Hypothalamus (tissue), 51 donors: ENCODE measurements around the gene DESI2.

Experiments used
- DNase-seq, 51 donors: peaks; one replicate each; lab custom pipeline; 2025; lab: John Stamatoyannopoulos, UW

DESI2 gene

GRCh38 chr1:244652623-244653438 is at the start of gene DESI2:
TSS of gene DESI2 (plus strand) at chr1:244653126. CDS start at chr1:244653314, 188 bp downstream.
- DNase-seq, result peak; percentile 83 to 100 (median 98)

GRCh38 chr1:244603498-244603897 is 49.4 kb upstream of the DESI2 start:
- no peak for DNase-seq

GRCh38 chr1:244605835-244606370 is 47.0 kb upstream of the DESI2 start:
- no peak for DNase-seq

GRCh38 chr1:244614113-244614836 is 38.7 kb upstream of the DESI2 start:
- no peak for DNase-seq

- no peak for DNase-seq
These were observed 38.0 kb upstream of the DESI2 start for GRCh38 chr1:244614879-244615278.

GRCh38 chr1:244615301-244615700 is 37.6 kb upstream of the DESI2 start:
- DNase-seq, result no peak

GRCh38 chr1:244626709-244627108 is 26.2 kb upstream of the DESI2 start:
- DNase-seq, result no peak

GRCh38 chr1:244628789-244629188 is 24.1 kb upstream of the DESI2 start:
- no peak for DNase-seq

- no peak for DNase-seq
These were observed 19.8 kb upstream of the DESI2 start for GRCh38 chr1:244633140-244633539.

GRCh38 chr1:244634546-244634945 is 18.4 kb upstream of the DESI2 start:
- DNase-seq, result no peak

- no peak for DNase-seq
These were observed 16.3 kb upstream of the DESI2 start for GRCh38 chr1:244636488-244637259.

- DNase-seq, result no peak
These were observed 13.4 kb upstream of the DESI2 start for GRCh38 chr1:244639561-244639960.

- DNase-seq, result no peak
These were observed 12.0 kb upstream of the DESI2 start for GRCh38 chr1:244640917-244641316.

GRCh38 chr1:244642526-244642925 is 10.4 kb upstream of the DESI2 start:
- no peak for DNase-seq

GRCh38 chr1:244642988-244643387 is 9.9 kb upstream of the DESI2 start:
- no peak for DNase-seq

- DNase-seq, result no peak
These were observed 7.5 kb upstream of the DESI2 start for GRCh38 chr1:244645414-244645813.

GRCh38 chr1:244645890-244646289 is 7.0 kb upstream of the DESI2 start:
- DNase-seq, result no peak

GRCh38 chr1:244647819-244648218 is 5.1 kb upstream of the DESI2 start:
- no peak for DNase-seq

GRCh38 chr1:244651956-244652622 is 837 bp upstream of the DESI2 start:
- peak in 3 of 51 donors; percentile 25 to 76 (median 55) for DNase-seq

GRCh38 chr1:244653439-244654107 is 647 bp downstream of the DESI2 start:
- DNase-seq, result peak in 12 of 51 donors; percentile 12 to 54 (median 38)
